Fibroblast of upper back skin (primary cell): ENCODE results near the gene DSP.

Experiments used
- DNase-seq: peaks from one replicate; pipeline ENCODE4 v3.0.0-alpha.2; 2013

Gene DSP

GRCh38 chr6:7594579-7595125 lies 53.2 kb downstream of the DSP start:
- DNase-seq = no peak

- no peak for DNase-seq
Measured at GRCh38 chr6:7604003-7604402, 62.5 kb downstream of the DSP start.

GRCh38 chr6:7604506-7604905 lies 63.0 kb downstream of the DSP start:
- no peak for DNase-seq

GRCh38 chr6:7615611-7616383 lies 74.3 kb downstream of the DSP start:
- DNase-seq = peak; percentile 62

GRCh38 chr6:7617801-7618764 lies 76.6 kb downstream of the DSP start:
- peak; percentile 30 for DNase-seq

GRCh38 chr6:7621761-7622160 lies 80.3 kb downstream of the DSP start:
- peak; percentile 8 for DNase-seq

GRCh38 chr6:7624796-7625710 lies 83.6 kb downstream of the DSP start:
- DNase-seq = no peak

- peak; percentile 52 for DNase-seq
Measured at GRCh38 chr6:7628479-7628878, 87.0 kb downstream of the DSP start.

- no peak for DNase-seq
Measured at GRCh38 chr6:7628909-7629308, 87.4 kb downstream of the DSP start.

GRCh38 chr6:7629321-7629720 lies 87.8 kb downstream of the DSP start:
- peak; percentile 27 for DNase-seq

- no peak for DNase-seq
Measured at GRCh38 chr6:7630792-7631191, 89.3 kb downstream of the DSP start.

GRCh38 chr6:7631466-7631865 lies 90.0 kb downstream of the DSP start:
- no peak for DNase-seq

- no peak for DNase-seq
Measured at GRCh38 chr6:7632501-7633290, 91.2 kb downstream of the DSP start.

- no peak for DNase-seq
Measured at GRCh38 chr6:7633361-7633760, 91.9 kb downstream of the DSP start.

GRCh38 chr6:7636151-7636550 lies 94.7 kb downstream of the DSP start:
- peak; percentile 63 for DNase-seq
